Colonic mucosa (tissue), 4 donors: ENCODE data around the gene IPO5. TPM values are rescaled to one million over a fixed set of nuclear protein-coding genes. Genes with fewer than 3 reads are reported as not detected.

ENCODE experiments used
- DNase-seq: peaks from one replicate; pipeline ENCODE4 v3.0.0-alpha.2; 2020
- H3K27ac ChIP-seq: fragments of 200-600 bp; one replicate; pipeline ENCODE4 v1.8.0; 2021
- H3K27me3 ChIP-seq: fragments of 200-600 bp; one replicate; pipeline ENCODE4 v1.8.0; 2021
- H3K36me3 ChIP-seq: fragments of 200-600 bp; one replicate; pipeline ENCODE4 v1.8.0; 2021
- H3K4me1 ChIP-seq: fragments of 200-600 bp; one replicate; pipeline ENCODE4 v1.8.0; 2021; ENCODE audit warnings: mild to moderate bottlenecking
- H3K4me3 ChIP-seq: fragments of 200-600 bp; one replicate; pipeline ENCODE4 v1.8.0; 2021
- H3K9ac ChIP-seq, 2 donors: one replicate each; pipeline ENCODE4 v1.7.0; 2013; ENCODE audit warnings: control low read depth in 2 of 2, low read depth in 2 of 2, low read length in 2 of 2
- H3K9me3 ChIP-seq: fragments of 200-600 bp; one replicate; pipeline ENCODE4 v1.8.0; 2021
- CTCF ChIP-seq: fragments of 200-600 bp; IDR thresholded peaks from one replicate; pipeline ENCODE4 v1.8.0; 2022; ENCODE audit warnings: antibody characterized with exemption, mild to moderate bottlenecking
- intact Hi-C: fragments of 100-400 bp; cut with DNase I; formaldehyde crosslinking; loops from one replicate; pipeline ENCODE4 v1.14.1; 2022
- total RNA-seq, 2 donors: library from RNA; stranded (reverse); fragmentation: NEBNext Ultra II Directional in 1 of 2; extraction: Animal tissue kit (Norgen Biotek cat#: 25700) in 1 of 2; gene quantifications; one replicate each; pipeline ENCODE4 v1.2.1, GENCODE V29; 2021
- donor health status: healthy.
- donor health status: DM: no; HTN: no; CAD: no.
- donor health status: DM: no; HTN: no; CAD: no.

The IPO5 gene
- total RNA-seq, 2 donors from 2014 or later: 67.5 to 95.4 TPM

- no peak for DNase-seq
- Histone ChIP-seq H3K9ac (no peak overlapping the region), H3K9me3 (no peaks in the 10 kb centered on the region), H3K4me3 (no peak overlapping the region), H3K36me3 (no peaks in the 10 kb centered on the region), H3K27ac (no peak overlapping the region), H3K27me3 (no peaks in the 10 kb centered on the region), H3K4me1 (no peaks in the 10 kb centered on the region)
- intact Hi-C loops: no loop called here
- no peak for TF ChIP-seq CTCF
Observed at GRCh38 chr13:98013241-98013640, 59.8 kb downstream of the IPO5 start.

- Histone ChIP-seq H3K4me3 (no peak overlapping the region), H3K9me3 (no peaks in the 10 kb centered on the region), H3K27ac (no peak overlapping the region), H3K36me3 (no peaks in the 10 kb centered on the region), H3K27me3 (no peaks in the 10 kb centered on the region), H3K4me1 (no peaks in the 10 kb centered on the region), H3K9ac (no peak overlapping the region)
- DNase-seq: no peak
- TF ChIP-seq CTCF: no peak
- intact Hi-C loops: no loop called here
Observed at GRCh38 chr13:98014766-98015165, 61.3 kb downstream of the IPO5 start.

GRCh38 chr13:98018293-98018692, 64.8 kb downstream of the IPO5 start:
- no peaks in the 10 kb centered on the region for H3K4me1 ChIP-seq
- H3K9me3 ChIP-seq: no peaks in the 10 kb centered on the region
- H3K4me3 ChIP-seq: no peak overlapping the region
- H3K9ac ChIP-seq: no peak overlapping the region
- H3K36me3 ChIP-seq: no peaks in the 10 kb centered on the region
- no peaks in the 10 kb centered on the region for H3K27me3 ChIP-seq
- no peak for TF ChIP-seq CTCF
- no peak for DNase-seq
- H3K27ac ChIP-seq: no peak overlapping the region
- intact Hi-C loops: no loop called here

GRCh38 chr13:98019186-98019585, 65.7 kb downstream of the IPO5 start:
- Histone ChIP-seq H3K9me3 (no peaks in the 10 kb centered on the region), H3K27me3 (no peaks in the 10 kb centered on the region), H3K27ac (no peak overlapping the region), H3K36me3 (no peaks in the 10 kb centered on the region), H3K4me3 (no peak overlapping the region), H3K4me1 (no peaks in the 10 kb centered on the region), H3K9ac (no peak overlapping the region)
- DNase-seq: no peak
- intact Hi-C loops: no loop called here
- no peak for TF ChIP-seq CTCF

GRCh38 chr13:98020271-98020670, 66.8 kb downstream of the IPO5 start:
- Histone ChIP-seq H3K4me3 (no peak overlapping the region), H3K9me3 (no peaks in the 10 kb centered on the region), H3K27me3 (no peaks in the 10 kb centered on the region), H3K36me3 (no peaks in the 10 kb centered on the region), H3K27ac (no peak overlapping the region), H3K4me1 (no peaks in the 10 kb centered on the region), H3K9ac (no peak overlapping the region)
- no peak for TF ChIP-seq CTCF
- intact Hi-C loops: no loop called here
- no peak for DNase-seq

- H3K27ac ChIP-seq: no peak overlapping the region
- H3K4me3 ChIP-seq: no peak overlapping the region
- H3K9ac ChIP-seq: no peak overlapping the region
- no peak for TF ChIP-seq CTCF
- no peaks in the 10 kb centered on the region for H3K9me3 ChIP-seq
- H3K4me1 ChIP-seq: no peaks in the 10 kb centered on the region
- H3K27me3 ChIP-seq: no peaks in the 10 kb centered on the region
- H3K36me3 ChIP-seq: no peaks in the 10 kb centered on the region
- intact Hi-C loops: no loop called here
- no peak for DNase-seq
Observed at GRCh38 chr13:98022210-98022609, 68.7 kb downstream of the IPO5 start.
